ENCODE data around the gene ZNF536.

ZNF536 gene

GRCh38 chr19:30333291-30334065, 38.7 kb upstream of the ZNF536 start:
- H3K36me3 ChIP-seq (ENCODE audit: control insufficient read depth, insufficient read depth, low read length): no peaks in the 10 kb centered on the region
- H3K4me3 ChIP-seq (ENCODE audit: low read depth, low read length): no peak overlapping the region
- H3K9me3 ChIP-seq (ENCODE audit: control insufficient read depth, insufficient read depth, low read length): no peaks in the 10 kb centered on the region
- no peaks in the 10 kb centered on the region for H3K27me3 ChIP-seq (ENCODE audit: control insufficient read depth, insufficient read depth, low read length)
- H3K9ac ChIP-seq (ENCODE audit: low read depth, low read length): no peak overlapping the region
- no peaks in the 10 kb centered on the region for H3K4me1 ChIP-seq (ENCODE audit: control insufficient read depth, insufficient read depth, low read length)
- no peak overlapping the region for H3K27ac ChIP-seq (ENCODE audit: low read depth, low read length)

- no peaks in the 10 kb centered on the region for H3K4me1 ChIP-seq (ENCODE audit: control insufficient read depth, insufficient read depth, low read length)
- H3K4me3 ChIP-seq (ENCODE audit: low read depth, low read length): no peak overlapping the region
- no peaks in the 10 kb centered on the region for H3K36me3 ChIP-seq (ENCODE audit: control insufficient read depth, insufficient read depth, low read length)
- no peak overlapping the region for H3K27ac ChIP-seq (ENCODE audit: low read depth, low read length)
- H3K9me3 ChIP-seq (ENCODE audit: control insufficient read depth, insufficient read depth, low read length): no peaks in the 10 kb centered on the region
- H3K27me3 ChIP-seq (ENCODE audit: control insufficient read depth, insufficient read depth, low read length): no peaks in the 10 kb centered on the region
- H3K9ac ChIP-seq (ENCODE audit: low read depth, low read length): no peak overlapping the region
These were observed 37.3 kb upstream of the ZNF536 start for GRCh38 chr19:30334841-30335240.

GRCh38 chr19:30335306-30335886, 36.8 kb upstream of the ZNF536 start:
- Histone ChIP-seq H3K9ac (ENCODE audit: low read depth, low read length) (no peak overlapping the region), H3K27me3 (ENCODE audit: control insufficient read depth, insufficient read depth, low read length) (no peaks in the 10 kb centered on the region), H3K36me3 (ENCODE audit: control insufficient read depth, insufficient read depth, low read length) (no peaks in the 10 kb centered on the region), H3K9me3 (ENCODE audit: control insufficient read depth, insufficient read depth, low read length) (no peaks in the 10 kb centered on the region), H3K4me3 (ENCODE audit: low read depth, low read length) (no peak overlapping the region), H3K4me1 (ENCODE audit: control insufficient read depth, insufficient read depth, low read length) (no peaks in the 10 kb centered on the region), H3K27ac (ENCODE audit: low read depth, low read length) (no peak overlapping the region)

GRCh38 chr19:30336290-30336689, 35.9 kb upstream of the ZNF536 start:
- H3K27me3 ChIP-seq (ENCODE audit: control insufficient read depth, insufficient read depth, low read length): no peaks in the 10 kb centered on the region
- no peaks in the 10 kb centered on the region for H3K36me3 ChIP-seq (ENCODE audit: control insufficient read depth, insufficient read depth, low read length)
- H3K9ac ChIP-seq (ENCODE audit: low read depth, low read length): no peak overlapping the region
- no peak overlapping the region for H3K4me3 ChIP-seq (ENCODE audit: low read depth, low read length)
- H3K27ac ChIP-seq (ENCODE audit: low read depth, low read length): no peak overlapping the region
- H3K9me3 ChIP-seq (ENCODE audit: control insufficient read depth, insufficient read depth, low read length): no peaks in the 10 kb centered on the region
- H3K4me1 ChIP-seq (ENCODE audit: control insufficient read depth, insufficient read depth, low read length): no peaks in the 10 kb centered on the region

GRCh38 chr19:30338041-30338456, 34.1 kb upstream of the ZNF536 start:
- Histone ChIP-seq H3K36me3 (ENCODE audit: control insufficient read depth, insufficient read depth, low read length) (no peaks in the 10 kb centered on the region), H3K9ac (ENCODE audit: low read depth, low read length) (no peak overlapping the region), H3K9me3 (ENCODE audit: control insufficient read depth, insufficient read depth, low read length) (no peaks in the 10 kb centered on the region), H3K27me3 (ENCODE audit: control insufficient read depth, insufficient read depth, low read length) (no peaks in the 10 kb centered on the region), H3K4me1 (ENCODE audit: control insufficient read depth, insufficient read depth, low read length) (no peaks in the 10 kb centered on the region), H3K4me3 (ENCODE audit: low read depth, low read length) (no peak overlapping the region), H3K27ac (ENCODE audit: low read depth, low read length) (no peak overlapping the region)

GRCh38 chr19:30338878-30339623, 33.1 kb upstream of the ZNF536 start:
- Histone ChIP-seq H3K9me3 (ENCODE audit: control insufficient read depth, insufficient read depth, low read length) (no peaks in the 10 kb centered on the region), H3K27ac (ENCODE audit: low read depth, low read length) (no peak overlapping the region), H3K4me1 (ENCODE audit: control insufficient read depth, insufficient read depth, low read length) (no peaks in the 10 kb centered on the region), H3K36me3 (ENCODE audit: control insufficient read depth, insufficient read depth, low read length) (no peaks in the 10 kb centered on the region), H3K4me3 (ENCODE audit: low read depth, low read length) (no peak overlapping the region), H3K9ac (ENCODE audit: low read depth, low read length) (no peak overlapping the region), H3K27me3 (ENCODE audit: control insufficient read depth, insufficient read depth, low read length) (no peaks in the 10 kb centered on the region)

- no peaks in the 10 kb centered on the region for H3K27me3 ChIP-seq (ENCODE audit: control insufficient read depth, insufficient read depth, low read length)
- no peaks in the 10 kb centered on the region for H3K4me1 ChIP-seq (ENCODE audit: control insufficient read depth, insufficient read depth, low read length)
- no peaks in the 10 kb centered on the region for H3K9me3 ChIP-seq (ENCODE audit: control insufficient read depth, insufficient read depth, low read length)
- H3K9ac ChIP-seq (ENCODE audit: low read depth, low read length): no peak overlapping the region
- H3K27ac ChIP-seq (ENCODE audit: low read depth, low read length): no peak overlapping the region
- no peaks in the 10 kb centered on the region for H3K36me3 ChIP-seq (ENCODE audit: control insufficient read depth, insufficient read depth, low read length)
- no peak overlapping the region for H3K4me3 ChIP-seq (ENCODE audit: low read depth, low read length)
These were observed 32.3 kb upstream of the ZNF536 start for GRCh38 chr19:30339624-30340525.

- H3K9ac ChIP-seq (ENCODE audit: low read depth, low read length): no peak overlapping the region
- no peak overlapping the region for H3K27ac ChIP-seq (ENCODE audit: low read depth, low read length)
- no peak overlapping the region for H3K4me3 ChIP-seq (ENCODE audit: low read depth, low read length)
- H3K4me1 ChIP-seq (ENCODE audit: control insufficient read depth, insufficient read depth, low read length): no peaks in the 10 kb centered on the region
- H3K36me3 ChIP-seq (ENCODE audit: control insufficient read depth, insufficient read depth, low read length): no peaks in the 10 kb centered on the region
- no peaks in the 10 kb centered on the region for H3K9me3 ChIP-seq (ENCODE audit: control insufficient read depth, insufficient read depth, low read length)
- no peaks in the 10 kb centered on the region for H3K27me3 ChIP-seq (ENCODE audit: control insufficient read depth, insufficient read depth, low read length)
These were observed 31.2 kb upstream of the ZNF536 start for GRCh38 chr19:30340771-30341561.

- Histone ChIP-seq H3K36me3 (ENCODE audit: control insufficient read depth, insufficient read depth, low read length) (no peaks in the 10 kb centered on the region), H3K4me1 (ENCODE audit: control insufficient read depth, insufficient read depth, low read length) (no peaks in the 10 kb centered on the region), H3K27ac (ENCODE audit: low read depth, low read length) (no peak overlapping the region), H3K27me3 (ENCODE audit: control insufficient read depth, insufficient read depth, low read length) (no peaks in the 10 kb centered on the region), H3K9ac (ENCODE audit: low read depth, low read length) (no peak overlapping the region), H3K9me3 (ENCODE audit: control insufficient read depth, insufficient read depth, low read length) (no peaks in the 10 kb centered on the region), H3K4me3 (ENCODE audit: low read depth, low read length) (no peak overlapping the region)
These were observed 30.5 kb upstream of the ZNF536 start for GRCh38 chr19:30341611-30342201.

GRCh38 chr19:30342901-30343300, 29.3 kb upstream of the ZNF536 start:
- no peaks in the 10 kb centered on the region for H3K27me3 ChIP-seq (ENCODE audit: control insufficient read depth, insufficient read depth, low read length)

More at GRCh38 chr19:30342901-30343300, 29.3 kb upstream of the ZNF536 start:
- Histone ChIP-seq H3K27ac (ENCODE audit: low read depth, low read length) (no peak overlapping the region), H3K4me1 (ENCODE audit: control insufficient read depth, insufficient read depth, low read length) (no peaks in the 10 kb centered on the region), H3K36me3 (ENCODE audit: control insufficient read depth, insufficient read depth, low read length) (no peaks in the 10 kb centered on the region), H3K9ac (ENCODE audit: low read depth, low read length) (no peak overlapping the region), H3K9me3 (ENCODE audit: control insufficient read depth, insufficient read depth, low read length) (no peaks in the 10 kb centered on the region), H3K4me3 (ENCODE audit: low read depth, low read length) (no peak overlapping the region)

Data from HUES48 (cell line).